HuH-7 (cell line): Measurements from ENCODE around the gene PLEKHS1.
"Not testable (repeated sequence)": the region's sequence is repeated elsewhere in the genome, so short reads cannot be mapped to it uniquely, and the experiment has no call there.

Source experiments
- DNase-seq: peaks from one replicate; pipeline ENCODE4 v3.0.0; 2011; ENCODE audit warnings: low spot score

The PLEKHS1 gene

GRCh38 chr10:113791691-113792090 lies 40.2 kb downstream of the PLEKHS1 start:
- no peak for DNase-seq

DNA sequence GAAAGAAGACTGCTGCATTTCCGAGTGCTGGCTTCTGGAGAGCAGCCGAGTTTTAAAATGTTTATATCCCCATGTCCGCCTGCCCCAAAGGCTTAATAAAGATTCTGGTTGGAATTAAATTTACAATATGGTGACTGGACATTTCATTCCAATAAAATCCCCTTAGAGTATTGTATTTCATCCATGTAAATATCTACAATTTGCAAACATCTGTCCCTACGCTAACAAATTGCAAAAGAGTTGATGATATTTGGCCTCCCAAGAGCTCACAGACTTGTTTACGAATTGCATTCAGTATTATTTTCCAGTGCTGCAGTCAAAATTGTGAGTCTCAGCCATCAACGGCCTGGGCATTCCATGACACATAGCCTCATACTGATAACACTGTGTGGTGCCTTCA lies 50.1 kb downstream of the PLEKHS1 start:
- DNase-seq: no peak

GRCh38 chr10:113802997-113803396 lies 51.5 kb downstream of the PLEKHS1 start:
- DNase-seq: no peak

GRCh38 chr10:113806503-113806902 lies 55.0 kb downstream of the PLEKHS1 start:
- DNase-seq: no peak

DNA sequence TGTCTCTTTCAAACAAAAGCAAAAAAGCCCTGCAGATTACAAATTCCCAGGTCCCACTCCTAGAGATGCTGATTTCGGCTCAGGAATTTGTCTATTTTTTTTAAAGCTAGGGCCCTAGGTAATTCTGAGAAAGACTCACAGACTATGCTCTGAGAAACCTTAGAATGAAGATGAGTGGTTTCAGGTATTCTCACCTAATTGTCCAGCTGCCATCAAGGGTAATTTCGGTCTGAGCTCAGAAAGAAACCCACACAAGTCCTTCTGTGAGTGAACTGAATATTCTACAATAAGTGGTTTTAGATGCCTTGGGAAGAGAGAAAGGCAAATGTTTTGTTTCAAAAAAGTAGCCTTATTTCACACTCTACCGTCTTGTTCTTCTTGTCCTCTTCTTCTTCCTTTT lies 56.7 kb downstream of the PLEKHS1 start:
- DNase-seq: no peak

- not testable (repeated sequence) for DNase-seq
These were observed 63.2 kb downstream of the PLEKHS1 start for GRCh38 chr10:113814700-113815099.

GRCh38 chr10:113819989-113820388 lies 68.5 kb downstream of the PLEKHS1 start:
- DNase-seq: no peak

DNA sequence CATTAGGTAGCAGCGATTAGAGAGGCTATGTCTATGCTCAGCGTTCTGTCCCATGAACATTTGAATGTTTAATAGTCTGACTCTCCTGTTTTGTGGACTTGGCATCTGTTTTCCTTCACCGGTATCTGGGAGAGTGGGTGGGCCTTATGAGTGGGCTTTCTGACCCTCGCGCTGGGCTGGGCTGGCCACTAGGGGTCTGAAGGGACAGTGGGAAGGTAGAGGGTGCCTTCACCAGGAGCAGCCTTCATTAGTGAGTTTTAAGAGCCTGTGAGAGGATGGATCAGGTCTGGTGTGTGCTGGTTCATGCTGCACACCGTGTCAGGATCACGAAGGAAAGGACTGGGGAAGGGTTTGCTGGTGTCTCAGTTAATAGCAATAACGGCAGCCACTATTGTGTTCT lies 69.0 kb downstream of the PLEKHS1 start:
- DNase-seq: peak; percentile 23

DNA sequence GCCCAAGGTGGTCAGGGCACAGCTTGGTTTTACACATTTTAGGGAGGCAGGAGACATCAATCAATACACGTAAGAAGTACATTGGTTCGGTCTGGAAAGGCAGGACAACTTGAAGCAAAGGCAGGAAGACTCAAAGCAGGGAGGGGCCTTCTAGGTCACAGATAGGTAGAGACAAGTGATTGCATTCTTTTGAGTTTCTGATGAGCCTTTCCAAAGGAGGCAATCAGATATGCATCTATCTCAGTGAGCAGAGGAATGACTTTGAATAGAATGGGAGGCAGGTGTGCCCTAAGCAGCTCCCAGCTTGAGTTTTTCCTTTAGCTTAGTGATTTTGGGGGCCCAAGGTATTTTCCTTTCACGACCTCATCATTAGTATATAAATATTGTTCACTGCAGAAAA lies 69.8 kb downstream of the PLEKHS1 start:
- DNase-seq: not testable (repeated sequence)

DNA sequence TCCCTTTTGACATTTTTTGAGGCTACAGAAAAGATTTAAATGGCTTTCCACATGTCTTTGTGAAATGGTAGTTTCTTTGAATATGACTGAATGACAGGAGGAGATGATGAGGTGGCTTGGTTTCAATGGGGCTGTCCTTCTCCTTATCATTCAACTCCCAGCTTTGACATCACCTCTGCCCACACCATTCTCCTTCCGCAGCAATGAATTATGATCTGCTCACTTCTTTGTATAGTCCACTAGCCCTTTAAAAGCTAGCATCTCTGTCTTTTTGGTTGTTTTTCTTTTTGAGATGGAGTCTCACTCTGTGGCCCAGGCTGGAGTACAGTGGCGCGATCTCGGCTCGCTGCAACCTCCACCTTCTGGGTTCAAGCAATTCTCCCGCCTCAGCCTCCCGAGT lies 70.7 kb downstream of the PLEKHS1 start:
- DNase-seq: no peak

- DNase-seq: no peak
These were observed 71.9 kb downstream of the PLEKHS1 start for GRCh38 chr10:113823389-113823788.

DNA sequence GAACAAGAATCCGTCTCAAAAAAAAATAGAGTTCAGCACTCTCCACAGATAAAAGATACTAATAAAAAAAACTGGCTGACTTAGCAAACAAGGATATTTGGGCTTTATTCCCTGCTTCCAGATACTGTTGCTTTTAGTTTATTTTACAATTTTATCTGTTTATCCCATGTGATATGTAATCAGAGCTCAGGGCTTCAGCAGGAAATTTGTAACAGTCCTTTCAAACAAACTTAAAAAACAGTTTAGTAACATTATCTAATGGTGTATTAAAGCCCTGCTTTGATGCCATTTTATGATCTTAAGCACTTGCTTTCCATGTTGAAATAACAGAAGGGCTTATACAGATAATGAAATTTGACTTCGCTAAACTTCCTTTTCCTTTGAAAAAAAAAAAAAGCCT lies 74.3 kb downstream of the PLEKHS1 start:
- no peak for DNase-seq

- DNase-seq: not testable (repeated sequence)
These were observed 77.1 kb downstream of the PLEKHS1 start for GRCh38 chr10:113828567-113828966.
